Mammary epithelial cell (primary cell): Measurements from ENCODE around the gene HBEGF.

Source experiments
- EZH2 ChIP-seq: IDR thresholded peaks from 2 replicates; pipeline ENCODE4 v1.6.1; 2012; ENCODE audit warnings: low read length, inconsistent platforms, borderline replicate concordance
- TF ChIP-seq, protein P1 (sequence below), 2 donors: IDR thresholded peaks in 1 of 2; conservative IDR thresholded peaks in 1 of 2; 2 replicates each; pipeline ENCODE4 v1.5.1; 2011 to 2012; ENCODE audit warnings: inconsistent platforms in 2 of 2, low read length in 2 of 2, mild to moderate bottlenecking in 2 of 2, control low read depth in 1 of 2, low read depth in 1 of 2; ENCODE audit not compliant: insufficient read depth in 1 of 2; ENCODE audit errors: extremely low read depth in 1 of 2

DNA sequence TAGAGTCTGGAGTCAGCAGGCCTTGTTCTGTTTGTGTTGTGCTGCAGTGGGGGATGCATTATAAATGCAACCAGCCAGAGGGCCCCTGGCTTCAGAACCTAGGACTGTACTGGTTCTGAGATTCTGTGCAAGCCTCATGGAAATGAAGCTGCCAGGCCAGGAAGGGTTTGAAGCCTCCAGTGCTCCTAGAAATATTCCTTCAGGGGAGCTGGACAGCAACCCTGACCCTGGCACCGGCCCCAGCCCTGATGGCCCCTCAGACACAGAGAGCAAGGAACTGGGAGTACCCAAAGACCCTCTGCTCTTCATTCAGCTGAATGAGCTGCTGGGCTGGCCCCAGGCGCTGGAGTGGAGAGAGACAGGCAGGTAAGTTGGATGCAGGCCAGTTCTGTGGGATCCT lies 13.7 kb upstream of the HBEGF start, which contains the start of gene SLC4A9:
- TF ChIP-seq, protein P1, sequence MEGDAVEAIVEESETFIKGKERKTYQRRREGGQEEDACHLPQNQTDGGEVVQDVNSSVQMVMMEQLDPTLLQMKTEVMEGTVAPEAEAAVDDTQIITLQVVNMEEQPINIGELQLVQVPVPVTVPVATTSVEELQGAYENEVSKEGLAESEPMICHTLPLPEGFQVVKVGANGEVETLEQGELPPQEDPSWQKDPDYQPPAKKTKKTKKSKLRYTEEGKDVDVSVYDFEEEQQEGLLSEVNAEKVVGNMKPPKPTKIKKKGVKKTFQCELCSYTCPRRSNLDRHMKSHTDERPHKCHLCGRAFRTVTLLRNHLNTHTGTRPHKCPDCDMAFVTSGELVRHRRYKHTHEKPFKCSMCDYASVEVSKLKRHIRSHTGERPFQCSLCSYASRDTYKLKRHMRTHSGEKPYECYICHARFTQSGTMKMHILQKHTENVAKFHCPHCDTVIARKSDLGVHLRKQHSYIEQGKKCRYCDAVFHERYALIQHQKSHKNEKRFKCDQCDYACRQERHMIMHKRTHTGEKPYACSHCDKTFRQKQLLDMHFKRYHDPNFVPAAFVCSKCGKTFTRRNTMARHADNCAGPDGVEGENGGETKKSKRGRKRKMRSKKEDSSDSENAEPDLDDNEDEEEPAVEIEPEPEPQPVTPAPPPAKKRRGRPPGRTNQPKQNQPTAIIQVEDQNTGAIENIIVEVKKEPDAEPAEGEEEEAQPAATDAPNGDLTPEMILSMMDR (conservative IDR thresholded peaks at IDR 0.05 in 1 of 2, IDR thresholded peaks at IDR 0.05 in 1 of 2; ENCODE audit: extremely low read depth in 1 of 2, insufficient read depth in 1 of 2, low read depth in 1 of 2, low read length in 2 of 2): no peak
- TF ChIP-seq EZH2: no peak
